Activated CD4-positive, CD25-positive, alpha-beta regulatory T cell treated with anti-CD3 and anti-CD28 coated beads, Interleukin-2, amount 50 U/mL, for 24 hours (primary cell): ENCODE data around the gene RASGEF1C.

ENCODE experiments used
- ATAC-seq, 2 donors: fragments of 150-1000 bp; cut with Tn5 transposase; one replicate each; pipeline ENCODE4 v1.10.0; 2021; ENCODE audit warnings: mild to moderate bottlenecking in 1 of 2, moderate library complexity in 1 of 2

RASGEF1C gene

DNA sequence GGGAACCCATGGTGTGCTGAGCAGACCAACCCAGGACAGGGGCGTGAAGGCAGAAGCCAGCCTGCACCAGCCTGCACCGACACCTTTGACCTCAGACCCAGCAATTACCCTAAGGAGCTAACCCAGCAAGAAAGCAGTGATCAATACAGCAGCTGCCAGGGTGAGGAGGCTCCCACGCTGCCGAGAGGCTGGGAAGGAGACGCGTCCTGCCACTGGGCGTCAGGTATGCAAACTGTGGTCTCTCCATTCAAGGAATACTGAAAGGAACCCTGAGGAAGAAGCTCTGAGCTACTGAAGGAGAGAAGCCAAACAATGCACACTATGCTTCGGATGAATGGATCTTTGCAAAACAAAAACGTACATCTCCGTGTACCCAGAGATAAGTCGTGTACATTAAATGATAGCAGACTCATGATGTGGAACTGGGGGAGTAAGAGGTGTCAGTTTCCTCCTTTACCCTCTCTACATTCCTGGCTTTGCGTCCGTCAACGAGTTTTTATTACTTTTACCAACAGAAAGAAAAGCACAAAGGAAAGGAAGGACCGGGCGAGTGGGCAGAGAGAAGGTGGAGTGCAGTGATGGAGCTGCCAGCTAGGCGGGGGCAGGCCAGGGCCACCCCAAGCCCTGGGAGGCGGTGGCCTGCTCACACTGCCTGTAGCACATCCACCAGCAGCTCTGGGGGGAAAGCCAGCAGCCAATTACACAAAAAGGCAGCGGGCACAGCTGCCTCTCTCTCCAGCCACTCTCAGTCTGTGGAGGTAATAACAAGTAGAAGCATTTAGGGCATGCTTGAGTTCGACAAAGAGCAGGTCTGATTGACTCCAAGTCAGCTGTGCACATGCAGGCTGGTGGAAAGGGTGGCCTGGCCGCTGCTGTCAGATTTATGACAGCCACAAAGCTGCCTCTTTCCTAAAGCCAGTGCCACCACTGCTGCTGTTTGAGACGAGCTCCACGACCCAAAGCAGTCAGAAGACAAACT lies 29.3 kb downstream of the RASGEF1C start:
- ATAC-seq: no peak

DNA sequence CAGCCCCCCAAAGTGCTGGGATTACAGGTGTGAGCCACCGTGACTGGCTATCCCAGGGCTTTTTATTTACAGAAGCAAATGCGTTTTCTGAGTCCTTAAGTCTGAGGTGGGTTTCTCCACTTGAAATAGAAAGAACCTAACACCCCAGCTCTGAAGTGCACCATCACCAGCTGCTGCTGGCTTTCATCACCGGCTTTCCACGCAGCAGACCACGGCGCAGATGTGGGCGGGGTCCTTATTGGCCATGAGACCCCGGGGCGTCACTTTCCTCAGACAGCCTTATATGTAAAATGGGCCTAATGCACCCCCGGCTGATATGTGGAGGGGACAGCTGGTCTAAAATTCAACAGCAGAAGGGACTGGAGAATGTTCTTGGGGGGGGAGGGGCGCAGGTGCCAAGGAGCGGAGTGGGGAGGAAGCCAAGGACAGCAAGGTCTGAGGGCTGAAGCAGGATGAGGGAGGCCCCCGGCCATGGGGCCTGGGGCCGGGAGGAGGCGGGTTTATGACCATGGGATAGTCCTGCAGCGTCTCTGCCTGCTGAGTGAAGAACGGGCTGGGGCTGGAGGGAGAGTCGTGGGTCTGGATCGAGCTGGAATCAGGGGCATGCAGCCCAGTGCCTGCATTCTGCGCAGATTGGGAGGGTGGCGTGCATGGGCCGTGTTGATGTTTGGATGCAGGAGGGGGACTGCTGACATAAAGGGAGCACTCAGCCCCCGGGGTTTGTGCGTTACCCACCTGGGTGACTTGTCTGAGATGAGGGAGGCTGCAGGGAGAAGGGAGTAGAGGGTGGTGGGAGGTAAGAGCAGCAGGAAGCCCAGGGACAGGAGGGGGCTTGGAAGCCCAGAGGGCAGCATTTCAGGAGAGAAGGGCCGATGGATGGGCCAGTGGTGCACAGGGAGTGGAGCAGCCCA lies 30.2 kb downstream of the RASGEF1C start:
- ATAC-seq: no peak

DNA sequence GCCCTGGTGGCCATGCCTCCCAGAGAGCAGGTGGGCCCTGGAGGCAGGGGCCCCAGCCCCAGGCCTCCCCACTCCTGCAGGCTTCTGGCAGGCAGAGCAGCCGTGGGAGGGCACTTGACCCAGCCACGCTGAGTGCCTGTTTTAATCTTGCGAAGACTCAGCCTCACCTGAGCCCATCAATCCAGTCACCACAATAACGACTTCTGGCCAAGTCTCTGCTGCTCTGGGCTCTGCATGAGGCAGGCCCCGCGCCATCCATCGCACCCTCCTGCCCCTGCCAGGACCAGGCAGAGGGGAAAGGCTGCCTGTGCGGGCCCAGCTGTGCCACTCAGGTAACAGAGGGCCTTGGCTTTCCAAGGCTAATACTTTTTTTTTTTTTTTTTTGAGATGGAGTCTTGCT lies 32.8 kb downstream of the RASGEF1C start:
- ATAC-seq: no peak

DNA sequence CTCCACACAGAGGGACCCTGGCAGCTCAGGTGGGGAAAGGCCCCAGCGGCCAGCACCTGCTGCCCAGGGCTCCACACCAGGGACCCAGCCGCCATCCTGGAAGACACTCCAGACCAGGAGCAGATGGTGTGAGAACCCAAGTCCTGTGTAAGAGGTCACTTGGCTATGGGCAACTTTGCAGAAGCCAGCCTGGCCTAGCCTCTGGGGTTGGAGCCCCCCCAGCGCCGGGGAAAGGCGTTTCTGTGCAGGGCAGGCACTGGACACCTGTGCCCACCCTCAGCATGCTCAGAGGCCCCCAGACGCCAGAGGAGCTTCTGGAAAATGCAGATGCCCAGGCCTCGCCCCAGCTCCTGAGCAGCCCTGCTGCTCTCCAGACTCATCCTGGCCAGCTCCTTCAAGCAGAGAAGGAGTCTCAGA lies 34.0 kb downstream of the RASGEF1C start:
- peak in 1 of 2 donors; percentile 17 for ATAC-seq

DNA sequence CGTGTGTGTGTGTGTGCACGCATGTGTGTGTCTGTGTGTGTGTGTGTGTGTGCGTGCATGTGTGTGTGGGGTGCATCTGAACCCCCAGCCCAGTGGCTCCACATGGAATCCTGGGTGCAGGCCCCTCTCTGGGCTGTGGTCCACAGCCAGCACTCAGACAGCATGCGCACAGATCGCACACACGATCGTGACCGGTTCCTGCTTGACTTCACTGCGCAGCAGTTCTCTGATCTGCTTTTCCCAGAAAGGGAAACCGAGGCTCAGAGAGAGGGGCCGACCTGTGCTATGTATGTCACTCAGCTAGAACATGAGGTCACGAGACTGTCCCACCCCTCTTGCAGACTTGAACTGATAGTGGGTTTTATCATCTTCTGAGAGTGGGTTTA lies 34.4 kb downstream of the RASGEF1C start:
- ATAC-seq: no peak

DNA sequence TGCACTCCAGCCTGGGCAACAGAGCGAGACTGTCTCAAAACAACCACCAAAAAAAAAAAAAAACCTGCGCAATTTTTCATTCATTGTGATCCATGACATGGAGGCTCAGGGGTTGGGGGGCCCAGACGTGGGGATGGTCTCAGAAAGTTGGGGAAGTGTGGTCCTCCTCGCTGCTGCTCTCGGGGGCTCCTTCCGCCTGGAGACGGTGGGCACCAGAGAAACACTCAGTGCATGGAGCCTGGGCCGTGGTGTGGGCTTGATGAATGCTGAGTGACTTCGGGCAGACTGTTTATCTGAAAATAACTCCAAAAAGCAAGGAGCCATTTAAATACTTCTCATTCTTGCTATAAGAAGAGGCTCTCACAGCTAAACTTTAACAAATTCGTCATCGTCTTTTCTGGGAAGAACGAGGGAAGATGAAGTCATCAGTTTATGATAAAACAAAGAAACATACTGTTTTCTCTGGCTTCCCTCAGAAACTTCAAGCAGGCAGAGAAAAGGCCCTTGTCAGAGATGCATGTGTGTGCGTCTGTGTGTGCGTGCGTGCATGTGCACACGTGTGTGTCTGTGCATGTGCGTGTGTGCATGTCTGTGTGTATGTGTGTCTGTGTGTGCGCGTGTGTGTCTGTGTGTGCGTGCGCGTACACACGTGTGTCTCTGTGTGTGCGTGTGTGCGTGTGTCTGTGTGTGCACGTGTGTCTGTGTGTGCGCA lies 35.0 kb downstream of the RASGEF1C start:
- ATAC-seq: no peak

DNA sequence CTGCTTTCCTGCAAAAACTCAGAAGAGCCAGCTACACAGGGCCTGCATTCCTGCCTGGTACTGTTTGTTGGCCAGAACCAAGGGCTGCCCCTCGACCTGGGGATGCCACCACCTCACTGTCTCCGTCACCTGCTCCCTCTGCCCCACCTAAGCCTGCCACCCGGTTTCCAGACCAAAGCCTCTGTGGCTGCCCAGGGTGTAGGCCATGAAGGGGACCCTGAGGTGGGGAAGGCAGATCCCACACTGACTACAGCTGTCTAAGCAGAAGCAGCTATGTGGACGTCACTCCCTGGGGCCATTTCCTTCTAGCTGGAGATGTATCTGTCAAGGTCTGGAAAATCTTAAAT lies 35.8 kb downstream of the RASGEF1C start:
- no peak for ATAC-seq

DNA sequence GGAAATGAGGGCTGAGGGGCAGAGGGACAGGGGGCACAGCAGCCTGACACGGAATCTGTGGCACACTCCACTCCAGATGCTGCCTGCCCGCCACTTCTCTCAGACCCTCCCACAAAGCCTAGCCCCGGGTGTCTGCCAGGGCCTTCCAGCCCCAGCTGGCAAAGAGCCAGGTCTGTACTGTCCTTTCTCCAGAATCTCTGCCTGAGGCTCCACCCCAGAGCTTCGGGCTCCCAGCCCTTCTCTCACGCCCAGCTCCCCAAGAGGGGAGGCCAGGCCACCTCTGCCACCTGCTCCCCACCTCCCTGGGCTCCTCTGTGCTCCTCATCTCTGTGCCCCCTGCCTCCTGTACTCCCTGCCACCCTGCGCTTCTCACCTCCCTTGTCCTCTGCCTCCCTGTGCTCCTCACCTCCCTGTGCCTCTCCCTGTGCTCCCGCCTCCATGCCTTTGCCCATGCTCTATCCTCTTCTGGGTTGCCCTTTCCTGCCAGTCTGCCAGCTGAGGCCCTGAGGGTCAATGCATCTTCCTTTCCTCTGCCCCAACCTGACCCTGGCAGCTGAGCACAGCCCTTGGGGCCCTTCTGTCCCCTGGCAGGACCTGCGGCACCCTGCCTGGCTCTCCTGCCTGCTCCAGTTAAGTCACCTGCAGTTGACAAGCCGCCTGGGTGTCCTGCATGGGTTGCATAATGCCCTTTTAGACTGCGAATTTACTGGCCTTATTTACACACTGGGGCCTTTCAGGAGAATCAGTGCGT lies 36.4 kb downstream of the RASGEF1C start:
- no peak for ATAC-seq

DNA sequence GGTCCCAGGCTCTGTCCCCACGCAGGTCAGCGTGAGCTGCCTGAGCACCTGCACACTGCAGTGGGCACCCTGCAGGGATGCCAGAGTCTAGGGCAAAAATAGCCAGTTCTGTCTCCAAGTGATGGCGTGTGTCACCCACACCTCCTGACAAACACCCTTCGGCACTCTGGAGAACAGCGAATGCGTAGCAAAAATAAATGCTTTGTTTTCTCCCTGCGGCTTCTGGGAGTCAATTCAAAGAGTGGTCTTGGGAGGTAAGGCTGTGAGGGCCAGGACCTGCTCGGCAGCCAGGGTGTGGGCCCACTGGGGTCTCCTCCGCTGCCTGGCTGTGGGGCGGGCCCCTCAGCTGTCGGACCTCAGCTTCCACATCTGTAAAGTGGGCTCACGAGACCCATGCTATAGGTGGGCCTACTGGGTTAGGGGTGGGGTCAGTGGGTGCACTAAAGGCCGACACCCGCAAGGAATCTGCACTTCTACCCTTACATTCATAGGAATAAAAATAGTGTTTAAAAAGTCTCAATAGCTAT lies 37.4 kb downstream of the RASGEF1C start:
- no peak for ATAC-seq

DNA sequence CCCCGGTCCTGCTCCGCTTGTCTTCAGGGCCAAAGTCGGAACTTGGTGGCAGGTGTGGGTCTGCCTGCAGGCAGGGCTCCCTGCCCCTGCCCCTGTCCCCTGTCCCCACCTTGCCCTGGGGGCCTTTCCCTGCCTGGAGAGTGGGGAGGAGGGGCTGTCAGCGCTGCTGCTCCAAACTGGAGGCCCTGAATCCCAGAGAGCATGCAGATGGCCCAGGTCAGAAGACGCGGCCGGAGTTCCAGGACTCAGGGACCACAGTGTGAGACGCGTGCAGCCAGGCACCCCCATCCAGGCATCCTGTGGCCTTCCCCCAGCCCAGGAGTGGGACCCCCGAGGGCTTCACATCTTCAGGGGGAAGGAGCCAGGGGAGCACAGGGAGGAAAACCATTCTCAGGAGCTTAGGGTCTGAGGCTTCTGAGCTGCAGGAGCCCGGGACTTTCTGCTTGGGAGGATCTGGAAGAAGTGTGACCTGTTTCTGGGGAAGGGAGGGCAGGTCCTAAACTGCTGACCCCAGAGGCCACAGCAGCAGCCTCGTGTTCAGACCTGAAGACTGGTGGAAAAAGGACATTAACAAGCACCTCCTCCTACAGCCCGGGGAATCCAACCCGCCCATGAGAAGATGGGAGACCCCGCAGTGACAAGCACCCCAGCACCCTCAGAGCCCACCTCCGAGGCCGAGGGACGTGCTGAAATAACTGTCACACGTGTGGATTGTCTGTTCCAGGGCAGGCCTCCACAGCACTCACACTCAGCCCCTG lies 38.0 kb downstream of the RASGEF1C start:
- ATAC-seq: no peak

DNA sequence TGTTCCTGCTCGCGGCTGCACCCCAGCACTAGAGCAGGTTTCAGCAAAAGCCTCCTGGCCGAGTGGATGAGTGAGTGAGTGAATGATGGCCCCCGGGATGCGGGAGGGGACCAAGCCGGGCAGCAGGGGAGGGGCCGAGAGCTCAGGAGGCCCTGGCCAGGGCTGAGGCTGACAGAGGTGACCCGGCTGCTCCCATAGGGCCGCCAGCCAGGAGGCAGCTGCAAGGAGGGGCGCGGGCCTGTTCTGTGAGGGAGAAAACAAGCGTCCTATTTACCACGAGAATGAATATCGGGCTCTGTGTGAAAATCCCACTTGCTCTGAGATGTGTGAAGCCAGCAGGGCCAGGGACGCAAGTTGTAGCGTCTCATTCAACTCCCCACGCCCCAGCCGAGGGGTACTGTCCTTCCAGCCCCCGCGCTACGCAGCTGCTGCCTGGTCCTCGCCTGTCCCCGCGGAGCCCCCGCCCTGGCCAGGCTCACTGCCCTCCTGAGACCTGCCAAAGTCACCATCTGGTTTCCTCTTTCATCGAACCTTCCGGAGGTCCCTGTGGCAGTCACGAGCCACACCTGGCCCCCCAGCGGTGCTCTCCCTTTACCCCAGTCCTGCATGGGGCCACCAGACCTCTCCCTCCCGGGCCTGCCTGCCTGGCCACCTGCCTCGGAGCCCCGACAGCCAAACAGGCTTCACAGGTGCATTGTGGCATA lies 38.8 kb downstream of the RASGEF1C start:
- ATAC-seq: no peak

DNA sequence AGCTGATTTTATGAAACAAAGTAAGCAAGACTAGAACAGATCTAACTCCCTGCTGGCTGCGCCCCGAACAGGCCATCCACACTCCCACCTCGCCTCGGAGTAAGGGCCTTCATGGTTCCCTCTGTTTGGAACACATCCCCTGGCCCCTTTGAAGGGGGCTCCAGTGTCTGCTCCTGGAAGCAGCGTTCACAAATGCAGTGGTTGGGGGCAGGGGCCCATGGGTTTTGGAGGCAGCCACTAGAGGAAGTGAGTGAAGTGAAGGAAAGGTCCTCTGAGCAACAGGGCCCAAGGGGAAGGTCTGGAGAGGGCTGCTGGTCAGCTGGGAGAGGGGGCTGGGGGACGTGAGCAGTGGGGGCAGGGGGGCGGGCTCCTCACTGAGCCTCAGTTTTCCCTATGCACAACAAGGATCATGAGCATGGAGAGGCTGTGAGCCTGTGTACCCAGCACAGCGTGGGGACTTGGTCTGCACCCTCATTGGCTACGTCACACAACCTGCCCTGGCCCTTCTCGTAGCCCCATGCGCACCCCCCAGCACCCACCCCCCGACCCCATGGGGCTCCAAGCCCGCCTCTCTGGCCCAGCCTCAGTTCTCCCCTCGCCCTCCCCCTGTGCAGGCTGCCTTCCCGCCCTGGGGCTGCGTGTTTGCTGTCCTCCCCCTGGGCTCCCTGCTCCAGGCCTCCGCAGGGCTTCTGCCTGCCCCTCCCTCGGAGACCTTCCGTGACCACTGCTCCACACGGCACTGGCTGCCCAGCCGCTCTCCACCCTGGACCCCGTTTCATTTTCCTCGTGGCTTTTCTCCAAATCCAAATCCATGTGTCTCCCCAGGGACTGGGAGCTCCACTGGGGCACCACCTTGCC lies 39.5 kb downstream of the RASGEF1C start:
- ATAC-seq: no peak

DNA sequence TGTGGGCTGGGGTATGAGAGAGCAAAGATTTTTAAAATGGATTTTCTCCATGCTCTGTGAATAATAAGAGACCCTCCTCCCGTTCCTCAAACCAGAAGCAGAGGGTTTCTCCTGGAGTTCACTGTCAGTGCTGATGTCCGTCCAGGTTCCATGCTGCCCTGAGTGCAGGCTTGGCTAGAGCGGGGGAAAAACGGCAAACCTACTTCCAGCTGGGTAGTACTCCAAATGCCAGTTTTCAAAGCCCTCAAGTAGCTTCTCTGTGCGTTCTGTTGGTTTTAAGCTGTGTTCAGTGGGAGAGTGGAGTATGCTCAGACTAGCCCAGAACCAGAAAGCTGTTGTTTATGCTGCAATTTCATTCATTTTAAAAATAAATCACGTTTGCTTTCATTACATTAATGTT lies 40.3 kb downstream of the RASGEF1C start:
- no peak for ATAC-seq

DNA sequence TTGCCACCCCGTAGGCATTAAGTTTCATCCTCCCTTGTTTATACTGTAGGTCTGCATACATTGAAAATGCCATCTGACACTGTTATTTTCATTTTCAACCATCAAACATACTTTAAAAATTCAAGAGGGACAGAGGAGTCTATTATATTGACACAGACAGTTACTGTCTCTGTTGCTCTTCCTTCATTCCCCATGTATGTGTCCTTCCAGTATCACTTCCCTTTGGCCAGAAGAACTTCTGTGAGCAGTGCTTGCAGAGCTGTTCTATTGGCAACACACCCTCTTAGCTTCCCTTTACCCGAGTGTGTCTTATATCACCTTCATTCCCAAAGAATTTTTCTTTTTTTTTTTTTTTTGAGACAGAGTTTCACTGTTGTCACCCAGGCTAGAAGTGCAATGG lies 42.8 kb downstream of the RASGEF1C start:
- no peak for ATAC-seq

DNA sequence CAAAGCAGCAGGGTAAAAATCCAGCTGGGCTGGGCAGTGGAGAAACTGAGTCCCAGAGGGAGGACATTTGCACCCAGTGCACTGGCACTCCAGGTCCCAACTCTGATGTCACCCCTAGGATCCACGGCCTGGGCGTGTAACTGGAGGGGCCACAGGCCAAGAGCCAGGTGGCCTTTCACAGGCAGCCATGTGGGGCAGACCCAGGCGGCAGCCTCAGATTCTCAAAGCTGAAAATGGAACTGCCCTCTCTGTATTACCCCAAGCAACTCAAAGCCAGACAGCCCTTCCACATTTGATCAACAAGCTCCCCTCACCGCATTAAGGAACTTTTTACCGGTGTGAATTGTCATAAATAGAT lies 46.7 kb downstream of the RASGEF1C start:
- no peak for ATAC-seq

DNA sequence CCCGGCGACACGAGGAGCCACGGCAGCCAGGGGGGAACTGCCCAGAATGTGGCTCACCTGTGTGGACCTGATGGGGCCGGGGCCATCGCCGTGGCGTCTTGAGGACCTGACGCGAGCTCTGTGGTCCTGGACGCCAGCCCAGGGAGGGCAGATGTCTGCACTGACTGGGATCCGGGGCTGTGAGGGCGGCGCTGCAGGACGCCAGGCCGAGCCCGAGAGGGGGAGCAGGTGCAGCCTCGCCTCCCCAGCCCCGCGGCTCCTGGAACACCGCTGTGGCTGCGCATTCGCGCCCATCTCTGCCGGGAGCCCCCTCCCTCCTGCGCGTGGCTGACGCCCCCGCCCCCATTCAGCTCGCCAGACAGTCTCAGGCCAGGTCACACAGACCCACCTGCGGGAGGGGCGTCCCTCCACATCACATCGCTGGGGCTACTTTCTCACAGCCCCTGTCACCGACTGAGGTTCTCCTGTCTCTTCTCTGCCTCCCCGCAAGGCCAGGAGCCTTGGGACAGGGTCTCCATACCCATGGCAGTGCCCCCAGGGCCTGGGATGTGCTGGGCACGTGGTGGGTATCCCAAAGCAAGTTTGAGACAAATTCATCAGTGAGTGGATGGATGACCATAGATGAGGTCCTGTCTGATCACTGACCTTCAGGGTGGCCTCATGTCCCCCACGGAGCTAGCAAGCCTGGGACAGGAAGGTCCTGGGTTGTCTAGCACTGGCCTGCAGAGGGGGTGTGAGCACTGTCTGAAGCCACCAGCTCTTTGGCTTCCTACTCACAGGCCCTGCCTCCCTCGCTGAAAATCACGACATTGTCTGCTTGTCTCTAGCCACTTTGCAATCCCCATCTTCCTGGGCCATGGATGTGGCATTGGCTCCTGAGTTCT lies 47.3 kb downstream of the RASGEF1C start:
- ATAC-seq: no peak

DNA sequence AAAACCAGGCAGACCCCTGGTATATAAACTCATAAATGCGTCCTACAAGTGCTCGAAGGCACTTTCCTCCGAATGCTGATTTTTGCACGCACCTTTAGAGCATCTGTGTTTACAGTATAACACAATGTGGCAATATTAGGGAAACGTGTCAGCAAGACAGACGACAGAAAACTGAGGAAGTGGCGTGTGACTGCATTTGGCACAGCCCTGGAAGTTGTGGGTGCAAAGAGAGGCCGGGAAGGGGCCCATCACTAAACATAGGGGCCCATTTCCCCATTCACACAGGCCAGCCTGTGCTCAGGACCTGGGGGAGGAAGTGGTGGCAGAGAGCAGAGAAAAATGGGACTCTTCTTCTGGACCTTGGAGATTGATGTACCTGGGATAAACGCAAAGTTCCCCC lies 48.2 kb downstream of the RASGEF1C start:
- no peak for ATAC-seq

DNA sequence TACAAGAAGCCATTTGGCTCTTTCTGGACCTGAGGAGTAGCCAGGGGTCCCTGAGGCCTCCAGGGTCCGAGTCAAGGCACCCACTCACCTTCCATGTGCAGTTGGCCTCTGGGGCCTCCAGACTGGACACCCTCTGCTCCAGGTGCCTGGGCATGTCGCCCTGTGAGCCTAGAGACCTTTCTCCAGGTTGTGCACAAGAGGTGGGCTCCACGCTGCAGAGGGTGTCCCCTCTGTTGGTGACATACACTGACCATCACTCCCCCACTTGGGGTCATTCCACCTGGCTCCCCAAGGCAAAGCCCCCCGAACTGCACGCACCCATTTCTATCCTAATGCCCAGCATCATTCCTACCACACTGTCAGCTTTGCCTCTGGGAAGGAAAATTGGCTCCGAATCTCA lies 48.8 kb downstream of the RASGEF1C start:
- no peak for ATAC-seq

DNA sequence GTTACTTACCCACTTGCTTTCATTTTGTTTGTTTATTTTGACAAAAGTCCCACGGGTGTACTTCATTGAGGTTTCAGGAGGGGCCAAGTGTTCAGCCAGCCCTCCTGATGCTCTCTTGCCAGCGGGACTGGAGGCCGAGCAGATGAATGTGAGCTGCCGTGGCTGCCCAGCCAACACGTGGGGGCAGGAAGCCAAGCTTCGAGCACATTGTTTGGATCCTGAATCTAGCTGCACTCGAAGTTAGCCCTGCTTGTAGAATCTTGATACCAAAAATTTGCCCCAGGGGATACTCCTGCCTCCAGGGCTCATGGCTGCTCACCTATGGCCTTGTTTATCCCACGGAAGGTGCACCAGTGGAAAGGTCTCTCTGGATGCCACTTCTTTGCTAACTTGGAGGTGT lies 49.3 kb downstream of the RASGEF1C start:
- ATAC-seq: no peak
